ENCODE measurements around the gene MACROD1. TPM values are rescaled to one million over a fixed set of nuclear protein-coding genes. Genes with fewer than 3 reads are reported as not detected.

The MACROD1 gene
- total and polyA plus RNA-seq, 7 donors, result 147 to 281 (median 180) TPM

DNA sequence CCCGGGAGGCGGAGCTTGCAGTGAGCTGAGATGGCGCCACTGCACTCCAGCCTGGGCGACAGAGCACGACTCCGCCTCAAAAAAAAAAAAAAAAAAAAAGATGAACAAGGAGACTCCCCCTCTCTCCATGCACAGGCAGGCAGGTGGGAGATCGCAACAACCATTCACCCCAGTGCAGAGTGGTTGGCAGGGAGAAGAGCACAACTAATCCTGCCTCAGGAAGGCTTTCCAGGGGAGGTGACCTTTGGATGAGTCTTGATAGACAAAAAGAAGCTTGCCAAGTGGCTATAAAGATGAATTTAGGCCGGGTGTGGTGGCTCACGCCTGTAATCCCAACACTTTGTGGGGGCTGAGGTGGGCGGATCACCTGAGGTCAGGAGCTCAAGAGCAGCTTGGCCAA lies 100.2 kb downstream of the MACROD1 start:
- H3K4me1 ChIP-seq, result peaks cover 9% of the 10 kb centered on the region
- TF ChIP-seq, protein P1, sequence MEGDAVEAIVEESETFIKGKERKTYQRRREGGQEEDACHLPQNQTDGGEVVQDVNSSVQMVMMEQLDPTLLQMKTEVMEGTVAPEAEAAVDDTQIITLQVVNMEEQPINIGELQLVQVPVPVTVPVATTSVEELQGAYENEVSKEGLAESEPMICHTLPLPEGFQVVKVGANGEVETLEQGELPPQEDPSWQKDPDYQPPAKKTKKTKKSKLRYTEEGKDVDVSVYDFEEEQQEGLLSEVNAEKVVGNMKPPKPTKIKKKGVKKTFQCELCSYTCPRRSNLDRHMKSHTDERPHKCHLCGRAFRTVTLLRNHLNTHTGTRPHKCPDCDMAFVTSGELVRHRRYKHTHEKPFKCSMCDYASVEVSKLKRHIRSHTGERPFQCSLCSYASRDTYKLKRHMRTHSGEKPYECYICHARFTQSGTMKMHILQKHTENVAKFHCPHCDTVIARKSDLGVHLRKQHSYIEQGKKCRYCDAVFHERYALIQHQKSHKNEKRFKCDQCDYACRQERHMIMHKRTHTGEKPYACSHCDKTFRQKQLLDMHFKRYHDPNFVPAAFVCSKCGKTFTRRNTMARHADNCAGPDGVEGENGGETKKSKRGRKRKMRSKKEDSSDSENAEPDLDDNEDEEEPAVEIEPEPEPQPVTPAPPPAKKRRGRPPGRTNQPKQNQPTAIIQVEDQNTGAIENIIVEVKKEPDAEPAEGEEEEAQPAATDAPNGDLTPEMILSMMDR (IDR thresholded peaks at IDR 0.05), result no peak
- no peak overlapping the region for H3K4me3 ChIP-seq
- intact Hi-C loops (cut with DNase I), result no loop called here
- no peaks in the 10 kb centered on the region for H3K9me3 ChIP-seq
- H3K36me3 ChIP-seq (ENCODE audit: insufficient read depth in 1 of 2, low read depth in 1 of 2), result no peaks in the 10 kb centered on the region
- H3K27me3 ChIP-seq (ENCODE audit: insufficient read depth in 3 of 3, low read length in 2 of 3), result no peaks in the 10 kb centered on the region
- H3K27ac ChIP-seq, result no peak overlapping the region
- ATAC-seq (peak in 3 of 4 donors; percentile 63 to 79 (median 78)), DNase-seq (no peak)
- WGBS, 3 donors, result 59 to 74% (median 59%) methylated on average over 8 to 10 of the region's 10 CpGs

DNA sequence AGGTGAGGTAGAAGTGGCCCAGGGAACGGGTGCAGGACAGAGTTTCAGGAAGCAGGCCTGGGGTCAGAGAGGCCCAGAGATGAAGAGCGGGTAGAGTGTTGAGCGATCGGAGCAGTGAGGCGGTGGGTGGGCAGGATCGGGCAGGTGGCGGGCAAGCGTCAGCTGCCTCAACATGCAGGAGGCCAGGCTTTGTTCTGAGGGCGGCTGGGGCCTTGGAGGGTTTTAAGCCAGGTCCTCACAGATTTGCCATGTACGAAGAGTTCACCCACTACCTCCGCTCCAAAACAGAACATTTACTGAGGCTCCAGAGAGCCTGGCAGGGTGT lies 100.8 kb downstream of the MACROD1 start:
- peaks cover 9% of the 10 kb centered on the region for H3K4me1 ChIP-seq
- intact Hi-C loops (cut with DNase I), result no loop called here
- H3K36me3 ChIP-seq (ENCODE audit: insufficient read depth in 1 of 2, low read depth in 1 of 2), result no peaks in the 10 kb centered on the region
- ATAC-seq (no peak), DNase-seq (no peak)
- no peaks in the 10 kb centered on the region for H3K9me3 ChIP-seq
- H3K27ac ChIP-seq, result no peak overlapping the region
- H3K27me3 ChIP-seq (ENCODE audit: insufficient read depth in 3 of 3, low read length in 2 of 3), result no peaks in the 10 kb centered on the region
- WGBS, 3 donors, result 94 to 99% (median 98%) methylated on average over 11 of the region's 11 CpGs
- TF ChIP-seq, protein P1 (IDR thresholded peaks at IDR 0.05), result no peak
- no peak overlapping the region for H3K4me3 ChIP-seq

- 54 to 70% (median 57%) methylated on average over 17 of the region's 17 CpGs for WGBS, 3 donors
- peak in 1 of 2 donors; percentile 66 for DNase-seq
- TF ChIP-seq, protein P1 (IDR thresholded peaks at IDR 0.05), result no peak
- Histone ChIP-seq H3K27ac (no peak overlapping the region), H3K27me3 (ENCODE audit: insufficient read depth in 3 of 3, low read length in 2 of 3) (no peaks in the 10 kb centered on the region), H3K4me1 (peaks cover 9% of the 10 kb centered on the region), H3K9me3 (no peaks in the 10 kb centered on the region), H3K4me3 (no peak overlapping the region), H3K36me3 (ENCODE audit: insufficient read depth in 1 of 2, low read depth in 1 of 2) (no peaks in the 10 kb centered on the region)
- ATAC-seq, result peak; percentile 28 to 74 (median 55)
- intact Hi-C loops (cut with DNase I), result no loop called here
These were observed 101.4 kb downstream of the MACROD1 start for GRCh38 chr11:64064374-64065140.

GRCh38 chr11:64063777-64064176 lies 102.1 kb downstream of the MACROD1 start:
- 91 to 93% (median 92%) methylated on average over 13 of the region's 13 CpGs for WGBS, 3 donors
- TF ChIP-seq, protein P1 (IDR thresholded peaks at IDR 0.05), result no peak
- intact Hi-C loops (cut with DNase I), result no loop called here
- no peak overlapping the region for H3K4me3 ChIP-seq
- peaks cover 9% of the 10 kb centered on the region for H3K4me1 ChIP-seq
- H3K27ac ChIP-seq, result no peak overlapping the region
- ATAC-seq (no peak), DNase-seq (no peak)
- no peaks in the 10 kb centered on the region for H3K36me3 ChIP-seq (ENCODE audit: insufficient read depth in 1 of 2, low read depth in 1 of 2)
- no peaks in the 10 kb centered on the region for H3K9me3 ChIP-seq
- H3K27me3 ChIP-seq (ENCODE audit: insufficient read depth in 3 of 3, low read length in 2 of 3), result no peaks in the 10 kb centered on the region

Data from psoas muscle (tissue), 8 donors.